NCI-H446 treated with DMSO at 0.1 percent for 48 hours (cell line): ENCODE measurements around the gene SEZ6.

Experiments
- DNase-seq: peaks from one replicate; lab custom pipeline; 2025; lab: John Stamatoyannopoulos, UW

SEZ6 gene

GRCh38 chr17:29034510-29034909 is 28.7 kb upstream of the SEZ6 start:
- DNase-seq, result no peak

GRCh38 chr17:29032857-29033197 is 27.0 kb upstream of the SEZ6 start:
- no peak for DNase-seq

- DNase-seq, result no peak
Measured at GRCh38 chr17:29032013-29032856, 26.4 kb upstream of the SEZ6 start.

GRCh38 chr17:29031488-29031887 is 25.7 kb upstream of the SEZ6 start:
- no peak for DNase-seq

GRCh38 chr17:29024316-29024952 is 18.6 kb upstream of the SEZ6 start:
- DNase-seq, result no peak

GRCh38 chr17:29022074-29022473 is 16.2 kb upstream of the SEZ6 start:
- no peak for DNase-seq

- no peak for DNase-seq
Measured at GRCh38 chr17:29021226-29021625, 15.4 kb upstream of the SEZ6 start.

GRCh38 chr17:29020576-29020975 is 14.7 kb upstream of the SEZ6 start:
- DNase-seq, result no peak

- DNase-seq, result no peak
Measured at GRCh38 chr17:29019475-29020181, 13.8 kb upstream of the SEZ6 start.

GRCh38 chr17:29018788-29019474 is 13.1 kb upstream of the SEZ6 start:
- DNase-seq, result no peak

GRCh38 chr17:29016345-29017210 is 10.7 kb upstream of the SEZ6 start:
- DNase-seq, result no peak

- no peak for DNase-seq
Measured at GRCh38 chr17:29014716-29015115, 8.9 kb upstream of the SEZ6 start.

- no peak for DNase-seq
Measured at GRCh38 chr17:29012535-29012934, 6.7 kb upstream of the SEZ6 start.

GRCh38 chr17:29010586-29010985 is 4.8 kb upstream of the SEZ6 start:
- DNase-seq, result no peak

- no peak for DNase-seq
Measured at GRCh38 chr17:29010129-29010528, 4.3 kb upstream of the SEZ6 start.

GRCh38 chr17:29008591-29008990 is 2.8 kb upstream of the SEZ6 start:
- no peak for DNase-seq

- peak; percentile 26 for DNase-seq
Measured at GRCh38 chr17:29007860-29008455, 2.1 kb upstream of the SEZ6 start.

- DNase-seq, result no peak
Measured at GRCh38 chr17:29007456-29007855, 1.6 kb upstream of the SEZ6 start.

- DNase-seq, result no peak
Measured at GRCh38 chr17:29004081-29004692, 1.6 kb downstream of the SEZ6 start.

GRCh38 chr17:29003289-29003688 is 2.5 kb downstream of the SEZ6 start:
- DNase-seq, result no peak

- DNase-seq, result no peak
Measured at GRCh38 chr17:29002811-29003210, 3.0 kb downstream of the SEZ6 start.
